IMR-90 (cell line): ENCODE measurements around the gene PLPP1. TPM values are rescaled to one million over a fixed set of nuclear protein-coding genes. Genes with fewer than 3 reads are reported as not detected.
A peak's percentile ranks its signal among the peaks of the same experiment; 100 is the strongest.

Source experiments
- ATAC-seq: fragments of 200-7000 bp; cut with Tn5 transposase; 2 replicates; pipeline ENCODE4 v1.9.1; 2020; ENCODE audit warnings: low read depth, mild to moderate bottlenecking, moderate library complexity
- BruUV-seq: library from RNA; stranded (reverse); fragments of 400-500 nt; replicated peaks from 2 replicates; lab custom pipeline; 2021; lab: Mats Ljungman, UMichigan
- CTCF ChIA-PET: fragments of 300-600 bp; formaldehyde crosslinking; extraction: SDS; loops from one replicate; lab custom pipeline; 2021; ENCODE audit warnings: antibody characterized with exemption; lab: Yijun Ruan, JAX
- POLR2A ChIA-PET: fragments of 300-600 bp; sonication (Branson Sonifier 250); formaldehyde crosslinking; loops from one replicate; lab custom pipeline; 2022; ENCODE audit warnings: antibody characterized with exemption; ENCODE audit not compliant: unreplicated experiment; lab: Charles Lee
- DNase-seq: peaks from one replicate; pipeline ENCODE4 v3.0.0; 2013
- H2AFZ ChIP-seq: replicated peaks from 2 replicates; pipeline ENCODE3; 2013; ENCODE audit warnings: low read length, mild to moderate bottlenecking; ENCODE audit not compliant: poor library complexity
- H2AK5ac ChIP-seq: 2 replicates; pipeline ENCODE4 v1.6.1; 2013; ENCODE audit warnings: low read depth, low read length, inconsistent platforms
- H2AK9ac ChIP-seq: replicated peaks from 2 replicates; pipeline ENCODE3; 2013; ENCODE audit warnings: mild to moderate bottlenecking, low read depth, low read length, moderate library complexity; ENCODE audit not compliant: poor library complexity
- H2BK120ac ChIP-seq: 2 replicates; pipeline ENCODE4 v1.6.1; 2013; ENCODE audit warnings: low read depth, low read length, inconsistent platforms
- H2BK15ac ChIP-seq: 3 replicates; pipeline ENCODE4 v1.6.1; 2013; ENCODE audit warnings: low read depth, low read length, inconsistent platforms
- H2BK20ac ChIP-seq: 2 replicates; pipeline ENCODE4 v1.6.1; 2013; ENCODE audit warnings: low read depth, mild to moderate bottlenecking, inconsistent platforms, low read length, moderate library complexity
- H2BK5ac ChIP-seq: 2 replicates; pipeline ENCODE4 v1.6.1; 2013; ENCODE audit warnings: mild to moderate bottlenecking, low read depth, low read length, inconsistent platforms; ENCODE audit not compliant: poor library complexity, severe bottlenecking
- H3K14ac ChIP-seq: replicated peaks from 2 replicates; pipeline ENCODE4 v1.6.1; 2013; ENCODE audit warnings: low read depth, low read length, inconsistent platforms
- H3K18ac ChIP-seq: 2 replicates; pipeline ENCODE4 v1.6.1; 2013; ENCODE audit warnings: low read depth, low read length, control low read depth
- H3K23ac ChIP-seq: 2 replicates; pipeline ENCODE4 v1.6.1; 2013; ENCODE audit warnings: low read depth, low read length, inconsistent platforms
- H3K27ac ChIP-seq: 2 replicates; pipeline ENCODE4 v1.5.1; 2013; ENCODE audit warnings: mild to moderate bottlenecking, control low read depth, low read length; ENCODE audit not compliant: insufficient read depth
- H3K27me3 ChIP-seq: 2 replicates; pipeline ENCODE4 v1.6.1; 2013; ENCODE audit warnings: low read length; ENCODE audit not compliant: control insufficient read depth, insufficient read depth
- H3K36me3 ChIP-seq: 2 replicates; pipeline ENCODE4 v1.6.1; 2013; ENCODE audit warnings: low read length, mixed read lengths; ENCODE audit not compliant: control insufficient read depth, insufficient read depth
- H3K4ac ChIP-seq: 2 replicates; pipeline ENCODE4 v1.6.1; 2013; ENCODE audit warnings: low read depth, low read length, inconsistent platforms
- H3K4me1 ChIP-seq: 2 replicates; pipeline ENCODE4 v1.6.1; 2013; ENCODE audit warnings: low read length, mixed read lengths; ENCODE audit not compliant: control insufficient read depth, insufficient read depth
- H3K4me2 ChIP-seq: 2 replicates; pipeline ENCODE4 v1.6.1; 2013; ENCODE audit warnings: low read depth, mild to moderate bottlenecking, control low read depth, low read length, moderate library complexity
- H3K4me3 ChIP-seq: 2 replicates; pipeline ENCODE4 v1.5.1; 2013; ENCODE audit warnings: low read depth, mild to moderate bottlenecking, control low read depth, low read length, moderate library complexity; ENCODE audit not compliant: insufficient read depth
- H3K56ac ChIP-seq: 2 replicates; pipeline ENCODE4 v1.6.1; 2013; ENCODE audit warnings: low read length, inconsistent platforms; ENCODE audit not compliant: insufficient read depth; ENCODE audit errors: extremely low read depth
- H3K79me1 ChIP-seq, 2 experiments: 2 replicates each; pipeline ENCODE4 v1.6.1; 2013; ENCODE audit warnings: low read length in 2 of 2, inconsistent platforms in 1 of 2, low read depth in 1 of 2
- H3K9ac ChIP-seq: 2 replicates; pipeline ENCODE4 v1.6.1; 2013; ENCODE audit warnings: low read depth, low read length, control low read depth
- H3K9me1 ChIP-seq: 2 replicates; pipeline ENCODE4 v1.6.1; 2013; ENCODE audit warnings: low read length, inconsistent platforms; ENCODE audit not compliant: insufficient read depth
- H3K9me3 ChIP-seq: 2 replicates; pipeline ENCODE4 v1.6.1; 2013; ENCODE audit warnings: low read length; ENCODE audit not compliant: control insufficient read depth, insufficient read depth
- H4K20me1 ChIP-seq: 2 replicates; pipeline ENCODE4 v1.6.1; 2013; ENCODE audit warnings: low read length, inconsistent platforms; ENCODE audit not compliant: insufficient read depth
- H4K5ac ChIP-seq: 2 replicates; pipeline ENCODE4 v1.6.1; 2013; ENCODE audit warnings: mild to moderate bottlenecking, low read depth, low read length, control low read depth
- H4K8ac ChIP-seq, 2 experiments: 2 replicates each; pipeline ENCODE4 v1.6.1; 2013; ENCODE audit warnings: low read depth in 2 of 2, low read length in 2 of 2, control low read depth in 1 of 2, inconsistent platforms in 1 of 2
- H4K91ac ChIP-seq: 2 replicates; pipeline ENCODE4 v1.6.1; 2013; ENCODE audit warnings: low read depth, low read length, inconsistent platforms; ENCODE audit not compliant: insufficient read depth
- BHLHE40 ChIP-seq: fragments of 150-350 bp; IDR thresholded peaks from 2 replicates; pipeline ENCODE4 v1.6.1; 2016; ENCODE audit warnings: mild to moderate bottlenecking, low read depth, low read length
- CEBPB ChIP-seq: IDR thresholded peaks from 2 replicates; pipeline ENCODE4 v1.6.1; 2012; ENCODE audit warnings: low read depth, low read length, improper control_type of control experiment
- CHD1 ChIP-seq: IDR thresholded peaks from 2 replicates; pipeline ENCODE4 v1.6.1; 2012; ENCODE audit warnings: low read depth, low read length, improper control_type of control experiment
- MAFK ChIP-seq: IDR thresholded peaks from 2 replicates; pipeline ENCODE4 v1.6.1; 2012; ENCODE audit warnings: low read depth, low read length, improper control_type of control experiment
- MAZ ChIP-seq: IDR thresholded peaks from 2 replicates; pipeline ENCODE4 v1.6.1; 2012; ENCODE audit warnings: low read depth, mild to moderate bottlenecking, low read length, improper control_type of control experiment, moderate library complexity, borderline replicate concordance
- MXI1 ChIP-seq: IDR thresholded peaks from 2 replicates; pipeline ENCODE4 v1.6.1; 2012; ENCODE audit warnings: low read depth, mild to moderate bottlenecking, low read length, moderate library complexity, borderline replicate concordance
- NFE2L2 ChIP-seq: fragments of 150-350 bp; IDR thresholded peaks from 2 replicates; pipeline ENCODE4 v1.6.1; 2016; ENCODE audit warnings: low read depth, mild to moderate bottlenecking, low read length
- POLR2A ChIP-seq: IDR thresholded peaks from 2 replicates; pipeline ENCODE4 v1.6.1; 2012; ENCODE audit warnings: mild to moderate bottlenecking, low read depth, low read length
- RAD21 ChIP-seq: IDR thresholded peaks from 2 replicates; pipeline ENCODE4 v1.6.1; 2012; ENCODE audit warnings: low read length, improper control_type of control experiment
- RFX5 ChIP-seq: IDR thresholded peaks from 2 replicates; pipeline ENCODE4 v1.8.0; 2012; ENCODE audit warnings: low read depth, mild to moderate bottlenecking, low read length, moderate library complexity
- SMC3 ChIP-seq: fragments of 150-350 bp; IDR thresholded peaks from 2 replicates; pipeline ENCODE4 v1.6.1; 2016; ENCODE audit warnings: low read depth, mild to moderate bottlenecking, antibody characterized with exemption, low read length, moderate library complexity
- WGBS, 2 experiments: methylation state at CpG; one replicate each; pipeline versions ENCODE4 v1.1.5 to v1.1.7; 2013; ENCODE audit warnings: missing lambda C conversion rate in 2 of 2; ENCODE audit not compliant: insufficient read length in 1 of 2; ENCODE audit errors: extremely low coverage in 2 of 2; 5-methylcytosine and 5-hydroxymethylcytosine counted together
- dilution Hi-C: fragments of 300-500 bp; cut with HindIII; formaldehyde crosslinking; loops from one replicate; pipeline ENCODE4 v1.14.3; 2018; ENCODE audit warnings: low sequenced_read_pairs; ENCODE audit not compliant: unreplicated experiment
- in situ Hi-C: fragments of 300-500 bp; cut with MboI; formaldehyde crosslinking; loops from 3 replicates; pipeline ENCODE4 v1.14.3; 2019; ENCODE audit warnings: low sequenced_read_pairs, inconsistent platforms, mixed read lengths
- intact Hi-C: fragments of 100-400 bp; cut with micrococcal nuclease; formaldehyde crosslinking; loops from 2 replicates; pipeline ENCODE4 v1.10.0; 2022
- polyA plus RNA-seq, 3 experiments: library from polyadenylated mRNA; depleted of rRNA; stranded (reverse); fragments of >200 nt; gene quantifications; 2 replicates each; pipeline ENCODE4 v1.2.3, GENCODE V29; 2012; ENCODE audit warnings: low replicate concordance in 1 of 3
- total RNA-seq: library from RNA; depleted of rRNA; stranded (reverse); fragments of >200 nt; gene quantifications from 2 replicates; pipeline ENCODE4 v1.2.3, GENCODE V29; 2012
- TF ChIP-seq, protein P1 (sequence below): fragments of 150-350 bp; IDR thresholded peaks from 2 replicates; pipeline ENCODE4 v1.6.1; 2017; ENCODE audit warnings: mild to moderate bottlenecking, antibody characterized with exemption, low read length, low read depth
- TF ChIP-seq, protein P2 (sequence below): conservative IDR thresholded peaks from 2 replicates; pipeline ENCODE4 v1.5.1; 2012; ENCODE audit warnings: mild to moderate bottlenecking, low read depth, low read length, improper control_type of control experiment
- TF ChIP-seq, protein P3 (sequence below): fragments of 150-350 bp; IDR thresholded peaks from 2 replicates; pipeline ENCODE4 v1.6.1; 2016; ENCODE audit warnings: low read depth, mild to moderate bottlenecking, low read length, moderate library complexity, borderline replicate concordance

PLPP1 gene
- total and polyA plus RNA-seq, 2 of the 4 experiments (the other 2 are of a cell fraction): 19.2 to 21.3 TPM

DNA sequence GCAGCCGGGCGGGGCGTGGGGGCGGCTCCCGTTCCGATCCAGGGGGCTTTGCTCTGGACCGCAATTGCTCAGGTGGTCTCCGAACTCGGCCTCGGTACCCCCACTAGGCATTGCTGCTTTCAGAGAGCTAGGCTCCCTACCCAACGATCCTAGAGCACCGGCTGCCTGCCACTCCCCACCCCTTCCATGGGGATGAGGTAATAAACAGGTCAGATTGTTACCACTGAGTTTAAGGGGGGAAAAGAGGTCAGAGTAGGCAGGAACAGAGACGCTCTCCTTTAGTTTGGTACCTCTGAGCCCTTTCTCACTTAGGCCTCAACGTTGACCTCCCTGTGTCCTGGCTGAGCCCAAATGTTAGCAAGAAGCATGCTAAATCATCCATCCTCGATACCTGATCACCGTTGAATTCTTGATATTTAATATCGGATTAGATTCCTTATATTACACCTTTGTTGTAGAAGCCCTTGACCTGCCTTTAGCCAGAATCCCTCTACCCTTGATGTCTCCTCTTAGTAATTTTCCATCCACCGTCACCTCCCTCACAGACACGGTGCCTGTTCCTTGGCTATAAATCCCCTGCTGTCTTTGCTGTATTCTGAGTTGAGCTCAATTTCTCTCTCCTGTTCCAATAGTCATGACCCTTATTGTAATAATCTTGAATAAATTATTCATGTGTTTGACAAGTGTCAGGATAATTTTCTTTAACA is 588 bp upstream of the PLPP1 start:
- peaks cover 8 to 30% of the 10 kb centered on the region in 2 experiments for H3K79me1 ChIP-seq
- DNase-seq (peak; percentile 4), ATAC-seq (peak; percentile 10)
- peak overlapping the region; percentile 93 for H3K4me3 ChIP-seq
- H2AK5ac ChIP-seq: peak overlapping the region; percentile 1; the same call in 1 of the 2 replicates
- peak overlapping the region; percentile 58 for H3K27ac ChIP-seq
- H4K91ac ChIP-seq: peak overlapping the region; percentile 84
- no peaks in the 10 kb centered on the region for H3K36me3 ChIP-seq
- peak overlapping the region; percentile 79; the same call in 2 of the 3 replicates for H2BK15ac ChIP-seq
- no peaks in the 10 kb centered on the region for H3K9me3 ChIP-seq
- dilution Hi-C loops: no loop called here
- peak overlapping the region; percentile 62 for H3K9ac ChIP-seq
- peak overlapping the region; percentile 55; the same call in 1 of the 2 replicates for H3K23ac ChIP-seq
- H3K9me1 ChIP-seq: no peaks in the 10 kb centered on the region
- peak overlapping the region; percentile 88 for H3K4me2 ChIP-seq
- H3K18ac ChIP-seq: peak overlapping the region; percentile 69
- H4K20me1 ChIP-seq: peaks cover 11% of the 10 kb centered on the region
- ChIA-PET CTCF (interaction anchor here (0.6 kb wide), 2 partner anchors 152 to 997 kb away, joined by 3 read pairs; no protein-coding TSS in a partner anchor), POLR2A (no interaction called here)
- 0 out of 2 replicates have a peak, but pooled peaks cover 3% of the 10 kb centered on the region for H3K4me1 ChIP-seq
- peak overlapping the region; percentile 20; the same call in 1 of the 2 replicates for H3K56ac ChIP-seq
- H4K5ac ChIP-seq: peak overlapping the region; percentile 78
- peak overlapping the region; percentile 93 for H3K14ac ChIP-seq
- peak overlapping the region; percentile 88 to 96 for H4K8ac ChIP-seq
- peak overlapping the region; percentile 63; the same call in 1 of the 2 replicates for H2BK20ac ChIP-seq
- H2BK5ac ChIP-seq: peak overlapping the region; percentile 69
- H2AK9ac ChIP-seq: peak overlapping the region; percentile 63
- no peaks in the 10 kb centered on the region for H3K27me3 ChIP-seq
- H2AFZ ChIP-seq: peak overlapping the region; percentile 99
- intact Hi-C loops: loop anchor here (2.0 to 10.0 kb wide), 2 partner anchors 129 to 191 kb away; no protein-coding TSS in a partner anchor
- BruUV-seq: no TSS peak
- H2BK120ac ChIP-seq: peak overlapping the region; percentile 86
- in situ Hi-C loops: no loop called here
- 0% methylated on average over 6 of the region's 19 CpGs; no CpG with 5 or more reads in 1 of the 2 experiments for WGBS, 2 experiments
- H3K4ac ChIP-seq: peak overlapping the region; percentile 93
- TF ChIP-seq NFE2L2 (no peak), MAZ (no peak), POLR2A (no peak), CEBPB (no peak), SMC3 (no peak), MXI1 (no peak), BHLHE40 (no peak), RAD21 (no peak), CHD1 (no peak), MAFK (no peak), RFX5 (no peak)
- TF ChIP-seq, protein P1, sequence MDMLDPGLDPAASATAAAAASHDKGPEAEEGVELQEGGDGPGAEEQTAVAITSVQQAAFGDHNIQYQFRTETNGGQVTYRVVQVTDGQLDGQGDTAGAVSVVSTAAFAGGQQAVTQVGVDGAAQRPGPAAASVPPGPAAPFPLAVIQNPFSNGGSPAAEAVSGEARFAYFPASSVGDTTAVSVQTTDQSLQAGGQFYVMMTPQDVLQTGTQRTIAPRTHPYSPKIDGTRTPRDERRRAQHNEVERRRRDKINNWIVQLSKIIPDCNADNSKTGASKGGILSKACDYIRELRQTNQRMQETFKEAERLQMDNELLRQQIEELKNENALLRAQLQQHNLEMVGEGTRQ: no peak
- TF ChIP-seq, protein P2, sequence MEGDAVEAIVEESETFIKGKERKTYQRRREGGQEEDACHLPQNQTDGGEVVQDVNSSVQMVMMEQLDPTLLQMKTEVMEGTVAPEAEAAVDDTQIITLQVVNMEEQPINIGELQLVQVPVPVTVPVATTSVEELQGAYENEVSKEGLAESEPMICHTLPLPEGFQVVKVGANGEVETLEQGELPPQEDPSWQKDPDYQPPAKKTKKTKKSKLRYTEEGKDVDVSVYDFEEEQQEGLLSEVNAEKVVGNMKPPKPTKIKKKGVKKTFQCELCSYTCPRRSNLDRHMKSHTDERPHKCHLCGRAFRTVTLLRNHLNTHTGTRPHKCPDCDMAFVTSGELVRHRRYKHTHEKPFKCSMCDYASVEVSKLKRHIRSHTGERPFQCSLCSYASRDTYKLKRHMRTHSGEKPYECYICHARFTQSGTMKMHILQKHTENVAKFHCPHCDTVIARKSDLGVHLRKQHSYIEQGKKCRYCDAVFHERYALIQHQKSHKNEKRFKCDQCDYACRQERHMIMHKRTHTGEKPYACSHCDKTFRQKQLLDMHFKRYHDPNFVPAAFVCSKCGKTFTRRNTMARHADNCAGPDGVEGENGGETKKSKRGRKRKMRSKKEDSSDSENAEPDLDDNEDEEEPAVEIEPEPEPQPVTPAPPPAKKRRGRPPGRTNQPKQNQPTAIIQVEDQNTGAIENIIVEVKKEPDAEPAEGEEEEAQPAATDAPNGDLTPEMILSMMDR: no peak
- TF ChIP-seq, protein P3, sequence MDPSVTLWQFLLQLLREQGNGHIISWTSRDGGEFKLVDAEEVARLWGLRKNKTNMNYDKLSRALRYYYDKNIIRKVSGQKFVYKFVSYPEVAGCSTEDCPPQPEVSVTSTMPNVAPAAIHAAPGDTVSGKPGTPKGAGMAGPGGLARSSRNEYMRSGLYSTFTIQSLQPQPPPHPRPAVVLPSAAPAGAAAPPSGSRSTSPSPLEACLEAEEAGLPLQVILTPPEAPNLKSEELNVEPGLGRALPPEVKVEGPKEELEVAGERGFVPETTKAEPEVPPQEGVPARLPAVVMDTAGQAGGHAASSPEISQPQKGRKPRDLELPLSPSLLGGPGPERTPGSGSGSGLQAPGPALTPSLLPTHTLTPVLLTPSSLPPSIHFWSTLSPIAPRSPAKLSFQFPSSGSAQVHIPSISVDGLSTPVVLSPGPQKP: no peak
